Chondrocyte (in vitro differentiated cells): Measurements from ENCODE around the gene SPRING1. TPM values are rescaled to one million over a fixed set of nuclear protein-coding genes. Genes with fewer than 3 reads are reported as not detected.

Experiments used
- DNase-seq: peaks from one replicate; pipeline ENCODE4 v3.0.0; 2021; ENCODE audit warnings: mixed read lengths, low spot score
- H3K27ac Mint-ChIP-seq: one replicate; pipeline ENCODE4 v1.8.0; 2021; ENCODE audit warnings: mild to moderate bottlenecking, moderate library complexity, mixed read lengths; ENCODE audit not compliant: unreplicated experiment
- H3K27me3 Mint-ChIP-seq: 2 replicates; pipeline ENCODE4 v1.8.0; 2021; ENCODE audit warnings: low read depth, mixed read lengths
- H3K36me3 Mint-ChIP-seq: 2 replicates; pipeline ENCODE4 v1.8.0; 2021; ENCODE audit warnings: low read depth, mixed read lengths
- H3K4me1 Mint-ChIP-seq: 2 replicates; pipeline ENCODE4 v1.8.0; 2021; ENCODE audit warnings: low read depth, mild to moderate bottlenecking, mixed read lengths
- H3K4me3 Mint-ChIP-seq: one replicate; pipeline ENCODE4 v1.8.0; 2021; ENCODE audit warnings: mild to moderate bottlenecking, moderate library complexity, mixed read lengths; ENCODE audit not compliant: unreplicated experiment
- H3K9me3 Mint-ChIP-seq: 2 replicates; pipeline ENCODE4 v1.8.0; 2021; ENCODE audit warnings: low read depth, mixed read lengths
- total RNA-seq: library from RNA; stranded (reverse); gene quantifications from 3 replicates; pipeline ENCODE4 v1.2.1, GENCODE V29; 2021
- TF ChIP-seq, protein P1 (sequence below): fragments of 200-600 bp; sonication (generic); IDR thresholded peaks from 2 replicates; pipeline ENCODE4 v1.5.0; 2021; ENCODE audit warnings: antibody characterized with exemption, mild to moderate bottlenecking, moderate library complexity

Gene SPRING1
- total RNA-seq, 1 donor from 2014 or later: 37.3 TPM

DNA sequence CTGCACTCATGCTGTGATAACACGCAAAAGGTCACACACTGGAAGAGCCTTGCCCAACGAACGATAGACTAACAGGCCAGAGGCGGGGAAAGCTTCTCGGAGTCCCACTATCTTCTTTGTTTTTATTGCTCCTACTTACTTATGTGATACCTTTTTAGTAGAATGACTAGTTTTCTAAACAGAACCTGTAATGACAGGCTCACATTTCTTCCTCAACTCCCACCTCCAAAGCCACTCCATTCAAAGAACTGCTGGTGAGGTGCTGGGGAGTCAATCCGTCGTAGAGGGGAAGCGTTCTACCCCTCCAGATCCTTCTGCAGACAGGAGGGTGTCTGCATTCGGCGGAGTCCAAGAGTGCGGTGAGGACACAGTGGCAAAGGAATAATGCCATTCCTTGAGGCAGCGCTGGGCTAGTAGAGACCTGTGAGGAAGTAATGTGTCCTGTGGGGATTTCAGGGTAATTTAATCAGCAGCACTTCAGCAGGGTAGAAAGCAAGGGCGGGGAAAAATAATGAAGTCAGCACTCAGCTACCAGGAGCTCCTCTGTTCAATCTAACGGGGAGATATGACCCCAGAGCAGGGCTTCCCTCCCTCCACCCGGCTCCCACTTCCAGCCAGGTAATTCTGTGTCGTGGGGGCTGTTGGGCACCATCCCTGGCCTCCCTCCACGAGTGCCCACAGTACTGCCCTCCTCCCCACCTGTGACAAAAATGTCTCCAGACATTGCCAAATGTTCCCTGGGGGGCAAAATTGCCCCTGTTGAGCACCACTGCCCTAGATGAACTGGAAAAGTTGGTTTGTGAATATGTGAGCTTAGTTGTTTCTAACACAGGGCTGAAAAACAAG, 25.2 kb downstream of the SPRING1 start:
- H3K27me3 Mint-ChIP-seq: peaks cover 16% of the 10 kb centered on the region
- TF ChIP-seq, protein P1, sequence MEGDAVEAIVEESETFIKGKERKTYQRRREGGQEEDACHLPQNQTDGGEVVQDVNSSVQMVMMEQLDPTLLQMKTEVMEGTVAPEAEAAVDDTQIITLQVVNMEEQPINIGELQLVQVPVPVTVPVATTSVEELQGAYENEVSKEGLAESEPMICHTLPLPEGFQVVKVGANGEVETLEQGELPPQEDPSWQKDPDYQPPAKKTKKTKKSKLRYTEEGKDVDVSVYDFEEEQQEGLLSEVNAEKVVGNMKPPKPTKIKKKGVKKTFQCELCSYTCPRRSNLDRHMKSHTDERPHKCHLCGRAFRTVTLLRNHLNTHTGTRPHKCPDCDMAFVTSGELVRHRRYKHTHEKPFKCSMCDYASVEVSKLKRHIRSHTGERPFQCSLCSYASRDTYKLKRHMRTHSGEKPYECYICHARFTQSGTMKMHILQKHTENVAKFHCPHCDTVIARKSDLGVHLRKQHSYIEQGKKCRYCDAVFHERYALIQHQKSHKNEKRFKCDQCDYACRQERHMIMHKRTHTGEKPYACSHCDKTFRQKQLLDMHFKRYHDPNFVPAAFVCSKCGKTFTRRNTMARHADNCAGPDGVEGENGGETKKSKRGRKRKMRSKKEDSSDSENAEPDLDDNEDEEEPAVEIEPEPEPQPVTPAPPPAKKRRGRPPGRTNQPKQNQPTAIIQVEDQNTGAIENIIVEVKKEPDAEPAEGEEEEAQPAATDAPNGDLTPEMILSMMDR: no peak
- H3K4me1 Mint-ChIP-seq: peaks cover 31% of the 10 kb centered on the region
- no peaks in the 10 kb centered on the region for H3K9me3 Mint-ChIP-seq
- DNase-seq: no peak
- H3K36me3 Mint-ChIP-seq: peaks cover 8% of the 10 kb centered on the region
- H3K4me3 Mint-ChIP-seq: no peak overlapping the region
- no peak overlapping the region for H3K27ac Mint-ChIP-seq

DNA sequence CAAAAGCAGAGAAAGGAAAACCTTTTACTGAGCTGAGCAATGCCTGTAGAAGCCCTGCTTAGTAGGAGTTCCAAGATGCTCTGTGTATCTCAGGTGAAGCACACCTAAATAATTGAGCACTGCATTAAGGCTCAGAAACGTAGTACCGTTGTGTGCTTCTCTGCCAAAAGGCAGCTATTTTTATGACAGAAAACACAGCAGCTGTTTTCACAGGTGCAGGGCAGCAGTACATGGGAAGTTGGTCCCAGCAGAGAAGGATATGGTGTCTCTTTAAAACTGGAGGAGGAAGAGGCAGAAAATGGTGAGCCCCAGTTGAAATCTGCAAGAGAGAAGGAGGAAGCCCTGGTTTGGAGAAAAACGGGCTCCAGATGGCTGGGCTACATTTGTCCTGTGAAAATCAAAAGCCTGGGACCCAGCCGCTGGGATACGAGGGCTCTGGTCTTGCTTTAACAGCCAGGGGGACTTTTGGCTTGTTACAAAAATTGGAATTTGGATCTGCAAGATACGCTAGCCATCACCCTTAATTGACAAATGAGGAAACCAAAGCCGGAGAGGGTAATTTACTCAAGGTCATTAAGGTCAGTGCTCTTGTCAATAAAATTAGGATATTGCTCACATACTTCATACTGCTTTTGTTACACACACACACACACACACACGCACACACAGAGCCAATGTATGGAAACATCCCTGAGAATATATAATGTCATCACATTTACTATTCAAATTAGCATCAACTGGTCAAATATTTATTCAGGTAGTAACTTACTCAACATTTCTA, 27.3 kb downstream of the SPRING1 start:
- Mint-ChIP-seq H3K9me3 (no peaks in the 10 kb centered on the region), H3K27ac (no peak overlapping the region), H3K4me3 (no peak overlapping the region), H3K36me3 (peaks cover 1% of the 10 kb centered on the region), H3K4me1 (peaks cover 16% of the 10 kb centered on the region), H3K27me3 (peaks cover 16% of the 10 kb centered on the region)
- TF ChIP-seq, protein P1: no peak
- DNase-seq: no peak

DNA sequence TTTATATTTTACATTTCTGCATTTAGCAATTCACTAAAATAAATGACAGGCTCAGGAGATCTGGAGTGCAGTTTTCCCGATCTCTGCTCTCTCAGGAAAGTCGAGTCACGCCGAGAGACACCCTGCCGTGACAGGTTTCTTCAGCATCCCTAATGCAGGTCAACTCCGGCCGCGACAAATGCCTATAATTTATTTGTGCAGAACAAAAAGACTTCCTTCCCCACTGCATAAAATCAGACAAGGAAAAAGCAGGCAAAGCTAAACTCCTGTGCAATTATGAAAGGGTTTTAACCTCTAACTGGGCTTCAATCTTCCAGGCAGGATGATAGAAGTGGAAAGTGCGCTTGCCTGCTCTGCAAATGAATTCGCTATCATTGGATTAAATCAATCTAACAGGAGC, 28.1 kb downstream of the SPRING1 start:
- TF ChIP-seq, protein P1: no peak
- Mint-ChIP-seq H3K27me3 (peaks cover 16% of the 10 kb centered on the region), H3K9me3 (no peaks in the 10 kb centered on the region), H3K4me3 (no peak overlapping the region), H3K4me1 (peaks cover 16% of the 10 kb centered on the region), H3K36me3 (no peaks in the 10 kb centered on the region), H3K27ac (no peak overlapping the region)
- no peak for DNase-seq

DNA sequence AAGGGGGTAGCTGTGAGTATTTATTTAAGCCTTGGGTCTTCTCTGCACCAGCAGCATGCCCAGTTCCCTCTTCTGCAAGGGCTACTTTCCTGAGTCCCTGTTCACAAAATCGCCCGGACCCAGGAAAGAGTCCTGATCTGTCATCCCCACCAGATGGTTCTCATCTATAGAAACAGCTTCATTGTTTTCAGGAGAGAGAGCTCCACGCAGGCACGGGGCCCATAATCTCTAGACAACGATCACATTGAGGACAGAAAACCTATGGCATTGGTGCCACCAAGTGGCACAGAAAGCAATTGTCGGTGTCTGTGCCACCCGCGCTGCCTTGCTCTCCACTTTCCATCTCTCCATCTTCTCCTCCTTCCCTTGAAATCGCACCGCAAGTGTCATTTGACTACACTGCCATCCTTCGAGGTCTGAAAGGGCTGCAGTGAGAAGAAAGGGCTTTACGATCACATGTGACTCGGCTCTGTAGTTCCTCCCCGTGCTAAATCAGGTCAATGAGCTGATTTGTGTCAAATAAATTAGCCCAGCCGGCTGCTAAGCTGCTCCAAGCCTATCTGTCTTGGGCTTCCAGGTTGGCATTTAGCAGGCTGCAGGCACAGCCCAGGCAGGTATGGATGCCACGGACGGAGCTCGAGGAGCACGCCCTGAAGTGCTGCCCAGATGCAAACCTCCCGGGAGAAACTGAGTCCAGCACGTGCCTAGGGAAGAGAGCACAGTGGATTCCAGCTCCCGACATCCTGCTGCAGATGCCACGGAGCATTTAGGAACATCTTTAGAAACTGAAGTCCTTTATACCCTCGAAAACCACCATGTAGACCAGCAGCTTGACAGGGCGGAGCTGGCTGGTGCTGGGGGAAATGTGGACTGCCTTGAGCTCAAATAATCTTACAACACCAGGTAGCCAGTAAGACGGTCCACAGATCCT, 28.8 kb downstream of the SPRING1 start:
- H3K27ac Mint-ChIP-seq: no peak overlapping the region
- no peaks in the 10 kb centered on the region for H3K36me3 Mint-ChIP-seq
- H3K4me1 Mint-ChIP-seq: peaks cover 14% of the 10 kb centered on the region
- peaks cover 16% of the 10 kb centered on the region for H3K27me3 Mint-ChIP-seq
- no peaks in the 10 kb centered on the region for H3K9me3 Mint-ChIP-seq
- DNase-seq: no peak
- peak overlapping the region; percentile 32 for H3K4me3 Mint-ChIP-seq
- TF ChIP-seq, protein P1: peak; percentile 90
